K562 (cell line): Measurements from ENCODE around the gene DTX1. TPM values are rescaled to one million over a fixed set of nuclear protein-coding genes. Genes with fewer than 3 reads are reported as not detected.

Experiments
- E2F8 ChIP-seq: fragments of 450-650 bp; IDR thresholded peaks from 2 replicates; pipeline ENCODE4 v1.7.1; 2018; ENCODE audit warnings: mild to moderate bottlenecking, low read depth; ENCODE audit not compliant: partially characterized antibody
- EGR1 ChIP-seq: fragments of 450-650 bp; conservative IDR thresholded peaks from 2 replicates; pipeline ENCODE4 v1.6.1; 2017; ENCODE audit warnings: mild to moderate bottlenecking
- GABPA ChIP-seq: fragments of 200-800 bp; sonication (Bioruptor generic); conservative IDR thresholded peaks from 2 replicates; pipeline ENCODE4 v1.6.1; 2016; ENCODE audit warnings: low read depth, missing genetic modification characterization, missing compliant biosample characterization
- KLF10 ChIP-seq: fragments of 250-450 bp; sonication (Bioruptor Pico); IDR thresholded peaks from 2 replicates; pipeline ENCODE4 v1.6.1; 2021; ENCODE audit warnings: matching md5 sums
- RFX1 ChIP-seq: fragments of 450-650 bp; IDR thresholded peaks from 2 replicates; pipeline ENCODE4 v1.6.1; 2016; ENCODE audit warnings: mild to moderate bottlenecking, moderate library complexity
- RFX7 ChIP-seq: fragments of 250-450 bp; sonication (Bioruptor Pico); IDR thresholded peaks from 2 replicates; pipeline ENCODE4 v1.5.1; 2021; ENCODE audit warnings: mild to moderate bottlenecking
- ZBTB43 ChIP-seq: sonication (generic); formaldehyde crosslinking; IDR thresholded peaks from 2 replicates; pipeline ENCODE4 v1.8.0; 2023; ENCODE audit warnings: mild to moderate bottlenecking, missing genetic modification reagents
- ZKSCAN8 ChIP-seq: fragments of 200-800 bp; sonication (Bioruptor generic); IDR thresholded peaks from 2 replicates; pipeline ENCODE4 v1.6.1; 2016; ENCODE audit warnings: missing genetic modification characterization, missing compliant biosample characterization
- ZMIZ1 ChIP-seq, 2 experiments: fragments of 150-350 bp in 1 of 2; IDR thresholded peaks; 2 replicates each; pipeline ENCODE4 v1.6.1; 2012 to 2016; ENCODE audit warnings: low read depth in 2 of 2, low read length in 2 of 2, mild to moderate bottlenecking in 1 of 2, moderate library complexity in 1 of 2
- ZNF133 ChIP-seq: fragments of 250-450 bp; sonication (Bioruptor Pico); IDR thresholded peaks from 2 replicates; pipeline ENCODE4 v1.4.0; 2020; ENCODE audit warnings: mild to moderate bottlenecking
- ZNF311 ChIP-seq: fragments of 250-450 bp; sonication (Bioruptor Pico); IDR thresholded peaks from 2 replicates; pipeline ENCODE4 v1.4.0; 2020; ENCODE audit warnings: mild to moderate bottlenecking, moderate library complexity
- polyA plus RNA-seq, 8 experiments: library from polyadenylated mRNA; depleted of rRNA in 4 of 8; stranded (reverse) in 5 of 8; unstranded in 3 of 8; fragments of >200 nt; fragmentation: Nextera tagmentation in 2 of 8; fragmentation: Illumina TruSeq in 1 of 8; extraction: Ambion mirVana in 2 of 8; extraction: Trizol in 1 of 8; gene quantifications; 2 replicates each; pipeline versions ENCODE4 v1.2.1 to v1.2.3, GENCODE V29; 2011 to 2014; ENCODE audit warnings: inconsistent platforms in 1 of 8, missing spikeins in 1 of 8
- total RNA-seq, 7 experiments: library from RNA; depleted of rRNA in 6 of 7; stranded (reverse); fragments of >200 nt in 6 of 7; fragmentation: Illumina TruSeq in 2 of 7; extraction: Trizol in 2 of 7; gene quantifications; 2 replicates each; pipeline versions ENCODE4 v1.2.1 to v1.2.3, GENCODE V29; 2011 to 2021; ENCODE audit warnings: low replicate concordance in 1 of 7

DTX1 gene
- total and polyA plus RNA-seq, 9 of the 15 experiments (the other 6 are each of a cell fraction or from before 2014, with no cell fraction given) = not detected

- TF ChIP-seq E2F8 (no peak), ZKSCAN8 (CRISPR knock-in tag) (no peak), RFX1 (no peak), ZMIZ1 (IDR thresholded peaks at IDR 0.05; ENCODE audit: low read depth in 2 of 2, low read length in 2 of 2) (no peak), ZNF311 (CRISPR knock-in tag) (no peak), ZNF133 (no peak), RFX7 (no peak), KLF10 (CRISPR knock-in tag) (no peak), ZBTB43 (CRISPR knock-in tag) (no peak), GABPA (no peak), EGR1 (no peak)
These were observed 78.9 kb downstream of the DTX1 start, which contains the start of gene RASAL1 (continued) for GRCh38 chr12:113135178-113136127.
